Natural killer cell (primary cell): ENCODE results near the gene PCBD1. TPM values are rescaled to one million over a fixed set of nuclear protein-coding genes. Genes with fewer than 3 reads are reported as not detected.

ENCODE experiments used
- ATAC-seq, 3 donors: fragments of 150-1000 bp in 2 of 3; fragments of 200-7000 bp in 1 of 3; cut with Tn5 transposase; 1 replicate in 1 of 3; 2 replicates in 2 of 3; pipeline ENCODE4 v1.10.0; 2021; ENCODE audit warnings: mild to moderate bottlenecking in 2 of 3, moderate library complexity in 2 of 3
- DNase-seq, 2 donors: peaks; one replicate each; pipeline versions ENCODE4 v3.0.0 to v3.0.0-alpha.2; 2013 to 2021; ENCODE audit warnings: mixed read lengths in 1 of 2
- H3K27ac ChIP-seq: one replicate; pipeline ENCODE4 v1.5.1; 2013; ENCODE audit warnings: mild to moderate bottlenecking, low read length
- H3K27me3 ChIP-seq: one replicate; pipeline ENCODE4 v1.6.1; 2013; ENCODE audit warnings: low read length; ENCODE audit not compliant: control insufficient read depth, insufficient read depth
- H3K36me3 ChIP-seq: one replicate; pipeline ENCODE4 v1.6.1; 2013; ENCODE audit warnings: low read length; ENCODE audit not compliant: control insufficient read depth, insufficient read depth
- H3K4me1 ChIP-seq: one replicate; pipeline ENCODE4 v1.6.1; 2013; ENCODE audit warnings: low read length; ENCODE audit not compliant: control insufficient read depth, insufficient read depth
- H3K4me3 ChIP-seq: one replicate; pipeline ENCODE4 v1.5.1; 2013; ENCODE audit warnings: low read length
- H3K9me3 ChIP-seq: one replicate; pipeline ENCODE4 v1.6.1; 2013; ENCODE audit warnings: low read length; ENCODE audit not compliant: control insufficient read depth, insufficient read depth
- H3K27ac Mint-ChIP-seq, 2 donors: one replicate each; pipeline ENCODE4 v1.8.0; 2022; ENCODE audit warnings: mild to moderate bottlenecking in 2 of 2, mixed read lengths in 2 of 2, moderate library complexity in 1 of 2
- H3K27me3 Mint-ChIP-seq, 2 donors: one replicate each; pipeline ENCODE4 v1.8.0; 2022; ENCODE audit warnings: low read depth in 2 of 2, mixed read lengths in 2 of 2
- H3K36me3 Mint-ChIP-seq: one replicate; pipeline ENCODE4 v1.8.0; 2022; ENCODE audit warnings: mixed read lengths
- H3K4me1 Mint-ChIP-seq, 2 donors: one replicate each; pipeline ENCODE4 v1.8.0; 2022; ENCODE audit warnings: mixed read lengths in 2 of 2
- H3K4me3 Mint-ChIP-seq: one replicate; pipeline ENCODE4 v1.8.0; 2022; ENCODE audit warnings: mild to moderate bottlenecking, moderate library complexity, mixed read lengths
- H3K9me3 Mint-ChIP-seq, 2 donors: one replicate each; pipeline ENCODE4 v1.8.0; 2022; ENCODE audit warnings: mixed read lengths in 2 of 2
- CTCF ChIP-seq: fragments of 200-600 bp; IDR thresholded peaks from one replicate; pipeline ENCODE4 v1.8.0; 2022; ENCODE audit warnings: antibody characterized with exemption
- WGBS: methylation state at CpG from one replicate; pipeline ENCODE4 v1.1.7; 2013; ENCODE audit warnings: missing lambda C conversion rate; ENCODE audit not compliant: insufficient coverage; 5-methylcytosine and 5-hydroxymethylcytosine counted together
- intact Hi-C: fragments of 100-400 bp; cut with micrococcal nuclease; formaldehyde crosslinking; loops from one replicate; pipeline ENCODE4 v1.14.2; 2022
- total RNA-seq, 4 donors: library from RNA; stranded (reverse); fragments of 120-200 nt in 1 of 4; gene quantifications; one replicate each; pipeline versions ENCODE4 v1.2.3 to v1.2.4, GENCODE V29; 2013 to 2022

PCBD1 gene
- total RNA-seq, 3 donors from 2014 or later (not counting 1 experiment from before 2014, with no cell fraction given), result 7.2 to 15.3 (median 10.4) TPM

GRCh38 chr10:70911386-70911785, 23.0 kb upstream of the PCBD1 start:
- 91% methylated on average over 4 of the region's 4 CpGs for WGBS
- no peaks in the 10 kb centered on the region for H3K9me3 ChIP-seq
- Mint-ChIP-seq H3K4me1 (peaks cover 0 to 4% of the 10 kb centered on the region in 2 donors), H3K27ac (no peak overlapping the region), H3K27me3 (peaks cover 0 to 14% of the 10 kb centered on the region in 2 donors), H3K36me3 (no peaks in the 10 kb centered on the region), H3K4me3 (no peak overlapping the region), H3K9me3 (no peaks in the 10 kb centered on the region)
- no peak overlapping the region for H3K4me3 ChIP-seq
- intact Hi-C loops, result no loop called here
- no peak overlapping the region for H3K27ac ChIP-seq
- TF ChIP-seq CTCF, result no peak
- no peak for ATAC-seq
- no peaks in the 10 kb centered on the region for H3K36me3 ChIP-seq
- H3K27me3 ChIP-seq, result no peaks in the 10 kb centered on the region
- no peak for DNase-seq
- no peaks in the 10 kb centered on the region for H3K4me1 ChIP-seq

GRCh38 chr10:70910486-70911341, 22.3 kb upstream of the PCBD1 start:
- Mint-ChIP-seq H3K4me1 (peaks cover 0 to 4% of the 10 kb centered on the region in 2 donors), H3K9me3 (no peaks in the 10 kb centered on the region), H3K27ac (no peak overlapping the region), H3K4me3 (no peak overlapping the region), H3K36me3 (no peaks in the 10 kb centered on the region), H3K27me3 (peaks cover 0 to 14% of the 10 kb centered on the region in 2 donors)
- ATAC-seq, result no peak
- no peak for TF ChIP-seq CTCF
- H3K9me3 ChIP-seq, result no peaks in the 10 kb centered on the region
- H3K36me3 ChIP-seq, result no peaks in the 10 kb centered on the region
- H3K4me1 ChIP-seq, result no peaks in the 10 kb centered on the region
- H3K27me3 ChIP-seq, result no peaks in the 10 kb centered on the region
- intact Hi-C loops, result no loop called here
- H3K4me3 ChIP-seq, result no peak overlapping the region
- no peak for DNase-seq
- 89% methylated on average over 16 of the region's 16 CpGs for WGBS
- no peak overlapping the region for H3K27ac ChIP-seq

- Mint-ChIP-seq H3K27ac (no peak overlapping the region), H3K4me3 (no peak overlapping the region), H3K27me3 (peaks cover 0 to 14% of the 10 kb centered on the region in 2 donors), H3K9me3 (no peaks in the 10 kb centered on the region), H3K4me1 (peaks cover 0 to 4% of the 10 kb centered on the region in 2 donors), H3K36me3 (no peaks in the 10 kb centered on the region)
- ATAC-seq (no peak), DNase-seq (no peak)
- Histone ChIP-seq H3K4me3 (no peak overlapping the region), H3K9me3 (no peaks in the 10 kb centered on the region), H3K27me3 (no peaks in the 10 kb centered on the region), H3K4me1 (no peaks in the 10 kb centered on the region), H3K36me3 (no peaks in the 10 kb centered on the region), H3K27ac (no peak overlapping the region)
- 76% methylated on average over 8 of the region's 9 CpGs for WGBS
- no peak for TF ChIP-seq CTCF
- intact Hi-C loops, result no loop called here
Observed at GRCh38 chr10:70909326-70909935, 21.1 kb upstream of the PCBD1 start.
